Neural progenitor cell (in vitro differentiated cells): ENCODE measurements around the gene CACNA2D4. TPM values are rescaled to one million over a fixed set of nuclear protein-coding genes. Genes with fewer than 3 reads are reported as not detected.

ENCODE experiments used
- DNase-seq: peaks from one replicate; pipeline ENCODE4 v3.0.0-alpha.2; 2016; ENCODE audit warnings: low spot score
- H2AFZ ChIP-seq: fragments of 200-600 bp; sonication (generic); replicated peaks from 2 replicates; pipeline ENCODE4 v1.6.1; 2016; ENCODE audit warnings: antibody characterized with exemption
- H3F3A ChIP-seq: fragments of 200-600 bp; sonication (generic); 2 replicates; pipeline ENCODE4 v1.6.1; 2016; ENCODE audit warnings: antibody characterized with exemption, low read depth
- H3K27ac ChIP-seq: fragments of 200-600 bp; sonication (generic); 2 replicates; pipeline ENCODE4 v1.5.1; 2016; ENCODE audit warnings: mild to moderate bottlenecking
- H3K27me3 ChIP-seq: fragments of 200-600 bp; sonication (generic); 2 replicates; pipeline ENCODE4 v1.6.1; 2016; ENCODE audit warnings: mild to moderate bottlenecking, moderate library complexity
- H3K36me3 ChIP-seq: fragments of 200-600 bp; sonication (generic); 2 replicates; pipeline ENCODE4 v1.5.1; 2016
- H3K4me1 ChIP-seq: fragments of 200-600 bp; sonication (generic); 2 replicates; pipeline ENCODE4 v1.6.1; 2016; ENCODE audit warnings: mixed run types
- H3K4me2 ChIP-seq: fragments of 200-600 bp; sonication (generic); 2 replicates; pipeline ENCODE4 v1.6.1; 2016
- H3K4me3 ChIP-seq: fragments of 200-600 bp; sonication (generic); 2 replicates; pipeline ENCODE4 v1.5.1; 2016
- H3K79me2 ChIP-seq: fragments of 200-600 bp; sonication (generic); 2 replicates; pipeline ENCODE4 v1.6.1; 2016; ENCODE audit warnings: low read depth
- H3K9ac ChIP-seq: fragments of 200-600 bp; sonication (generic); 2 replicates; pipeline ENCODE4 v1.6.1; 2016
- H3K9me3 ChIP-seq: fragments of 200-600 bp; sonication (generic); 2 replicates; pipeline ENCODE4 v1.5.1; 2016; ENCODE audit warnings: low read depth
- H4K20me1 ChIP-seq: fragments of 200-600 bp; sonication (generic); 2 replicates; pipeline ENCODE4 v1.6.1; 2016; ENCODE audit warnings: low read depth
- H3K27ac Mint-ChIP-seq: 3 replicates; pipeline ENCODE4 v1.8.0; 2021; ENCODE audit warnings: mixed read lengths
- H3K27me3 Mint-ChIP-seq: 2 replicates; pipeline ENCODE4 v1.8.0; 2022; ENCODE audit warnings: low read depth, mild to moderate bottlenecking, inconsistent platforms, moderate library complexity, mixed read lengths; ENCODE audit not compliant: insufficient read depth
- H3K36me3 Mint-ChIP-seq: 3 replicates; pipeline ENCODE4 v1.8.0; 2021; ENCODE audit warnings: mixed read lengths
- H3K4me1 Mint-ChIP-seq: 3 replicates; pipeline ENCODE4 v1.8.0; 2021; ENCODE audit warnings: mixed read lengths
- H3K4me3 Mint-ChIP-seq: 3 replicates; pipeline ENCODE4 v1.8.0; 2021; ENCODE audit warnings: mild to moderate bottlenecking, moderate library complexity, mixed read lengths
- H3K9me3 Mint-ChIP-seq: 3 replicates; pipeline ENCODE4 v1.8.0; 2020; ENCODE audit warnings: mixed read lengths
- EZH2 ChIP-seq: fragments of 200-600 bp; sonication (generic); IDR thresholded peaks from 2 replicates; pipeline ENCODE4 v1.6.1; 2017; ENCODE audit warnings: antibody characterized with exemption, mild to moderate bottlenecking, moderate library complexity
- EZH2phosphoT487 ChIP-seq: fragments of 200-600 bp; sonication (generic); IDR thresholded peaks from 2 replicates; pipeline ENCODE4 v1.6.1; 2017; ENCODE audit warnings: antibody characterized with exemption
- total RNA-seq: library from RNA; depleted of rRNA; stranded (reverse); fragments of >200 nt; gene quantifications from 2 replicates; pipeline ENCODE4 v1.2.3, GENCODE V29; 2015; ENCODE audit warnings: low replicate concordance
- TF ChIP-seq, protein P1 (sequence below): fragments of 200-600 bp; sonication (generic); IDR thresholded peaks from 2 replicates; pipeline ENCODE4 v1.5.1; 2017; ENCODE audit warnings: antibody characterized with exemption, mild to moderate bottlenecking

CACNA2D4 gene
- total RNA-seq, 1 donor from 2014 or later: 3.0 TPM

DNA sequence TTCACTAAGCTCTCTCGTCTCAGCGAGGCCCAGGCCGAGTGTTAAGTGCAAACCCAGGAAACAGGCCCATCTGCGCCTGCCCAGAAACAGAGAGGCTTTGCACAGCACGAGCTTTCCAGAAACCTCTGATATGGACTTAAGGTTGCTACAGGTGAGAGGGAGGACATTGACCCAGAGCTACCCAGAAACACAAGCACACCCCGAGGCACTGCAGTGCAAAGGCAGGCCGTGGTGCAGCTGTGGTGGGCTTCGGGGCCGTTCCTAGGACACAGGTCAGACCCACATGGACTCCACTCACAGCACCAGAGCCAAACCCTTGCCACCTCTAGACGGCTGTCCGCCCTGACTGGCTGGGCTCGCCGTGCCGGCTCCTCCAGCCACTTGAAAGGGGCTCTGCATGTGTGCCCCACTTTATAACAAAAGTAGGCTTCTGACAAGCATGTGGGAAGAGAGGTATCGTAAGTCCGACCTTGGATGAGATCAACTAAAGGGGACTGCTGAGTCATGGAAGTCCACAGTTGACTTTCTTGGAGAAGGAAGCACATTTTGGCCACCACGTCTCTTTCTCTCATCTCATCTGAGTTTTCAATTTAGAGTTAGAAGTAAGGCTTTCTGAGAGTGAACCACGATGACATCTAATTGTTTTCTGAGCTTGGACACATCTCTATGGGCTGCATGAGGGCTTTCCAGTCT is 38.2 kb downstream of the CACNA2D4 start:
- Histone ChIP-seq H3F3A (no peaks in the 10 kb centered on the region), H3K36me3 (no peaks in the 10 kb centered on the region), H3K4me1 (no peaks in the 10 kb centered on the region), H3K9ac (no peak overlapping the region), H3K27ac (no peak overlapping the region), H3K4me2 (no peak overlapping the region), H4K20me1 (no peaks in the 10 kb centered on the region), H3K79me2 (no peaks in the 10 kb centered on the region), H2AFZ (no peak overlapping the region), H3K4me3 (no peak overlapping the region), H3K9me3 (no peaks in the 10 kb centered on the region), H3K27me3 (no peaks in the 10 kb centered on the region)
- Mint-ChIP-seq H3K9me3 (no peaks in the 10 kb centered on the region), H3K4me1 (no peaks in the 10 kb centered on the region), H3K36me3 (no peaks in the 10 kb centered on the region), H3K27me3 (peaks cover 3% of the 10 kb centered on the region), H3K27ac (no peak overlapping the region), H3K4me3 (no peak overlapping the region)
- no peak for TF ChIP-seq EZH2phosphoT487
- TF ChIP-seq, protein P1, sequence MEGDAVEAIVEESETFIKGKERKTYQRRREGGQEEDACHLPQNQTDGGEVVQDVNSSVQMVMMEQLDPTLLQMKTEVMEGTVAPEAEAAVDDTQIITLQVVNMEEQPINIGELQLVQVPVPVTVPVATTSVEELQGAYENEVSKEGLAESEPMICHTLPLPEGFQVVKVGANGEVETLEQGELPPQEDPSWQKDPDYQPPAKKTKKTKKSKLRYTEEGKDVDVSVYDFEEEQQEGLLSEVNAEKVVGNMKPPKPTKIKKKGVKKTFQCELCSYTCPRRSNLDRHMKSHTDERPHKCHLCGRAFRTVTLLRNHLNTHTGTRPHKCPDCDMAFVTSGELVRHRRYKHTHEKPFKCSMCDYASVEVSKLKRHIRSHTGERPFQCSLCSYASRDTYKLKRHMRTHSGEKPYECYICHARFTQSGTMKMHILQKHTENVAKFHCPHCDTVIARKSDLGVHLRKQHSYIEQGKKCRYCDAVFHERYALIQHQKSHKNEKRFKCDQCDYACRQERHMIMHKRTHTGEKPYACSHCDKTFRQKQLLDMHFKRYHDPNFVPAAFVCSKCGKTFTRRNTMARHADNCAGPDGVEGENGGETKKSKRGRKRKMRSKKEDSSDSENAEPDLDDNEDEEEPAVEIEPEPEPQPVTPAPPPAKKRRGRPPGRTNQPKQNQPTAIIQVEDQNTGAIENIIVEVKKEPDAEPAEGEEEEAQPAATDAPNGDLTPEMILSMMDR: no peak
- no peak for TF ChIP-seq EZH2
- DNase-seq: no peak

DNA sequence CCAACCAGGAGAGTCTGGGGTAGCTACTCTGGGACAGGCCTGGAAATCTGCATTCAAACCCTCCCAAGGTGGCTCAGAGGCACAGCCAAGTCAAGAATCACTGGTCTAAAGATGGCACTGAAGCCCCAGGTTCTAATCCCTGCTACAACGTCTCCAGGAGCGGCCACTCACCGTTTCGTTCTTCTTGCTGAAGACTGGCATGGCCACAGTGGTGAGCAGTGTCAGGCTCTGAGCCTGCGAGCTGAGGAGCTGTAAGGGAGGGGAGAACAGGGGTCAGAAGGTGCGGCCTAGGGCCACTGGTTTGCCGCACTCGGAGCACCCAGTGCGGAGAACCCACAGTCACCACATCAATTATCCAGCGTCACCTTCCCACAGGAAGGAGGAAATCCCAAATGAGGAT is 38.8 kb downstream of the CACNA2D4 start:
- H3K36me3 ChIP-seq: no peaks in the 10 kb centered on the region
- H3K9ac ChIP-seq: no peak overlapping the region
- H4K20me1 ChIP-seq: no peaks in the 10 kb centered on the region
- H3K27ac ChIP-seq: no peak overlapping the region
- TF ChIP-seq EZH2 (no peak), EZH2phosphoT487 (no peak)
- TF ChIP-seq, protein P1: no peak
- H2AFZ ChIP-seq: no peak overlapping the region
- Mint-ChIP-seq H3K27me3 (peaks cover 3% of the 10 kb centered on the region), H3K4me1 (no peaks in the 10 kb centered on the region), H3K27ac (no peak overlapping the region), H3K36me3 (no peaks in the 10 kb centered on the region), H3K9me3 (no peaks in the 10 kb centered on the region), H3K4me3 (no peak overlapping the region)
- DNase-seq: no peak
- no peaks in the 10 kb centered on the region for H3K4me1 ChIP-seq
- H3K27me3 ChIP-seq: no peaks in the 10 kb centered on the region
- no peaks in the 10 kb centered on the region for H3K9me3 ChIP-seq
- H3K4me3 ChIP-seq: no peak overlapping the region
- no peaks in the 10 kb centered on the region for H3K79me2 ChIP-seq
- H3F3A ChIP-seq: no peaks in the 10 kb centered on the region
- no peak overlapping the region for H3K4me2 ChIP-seq

DNA sequence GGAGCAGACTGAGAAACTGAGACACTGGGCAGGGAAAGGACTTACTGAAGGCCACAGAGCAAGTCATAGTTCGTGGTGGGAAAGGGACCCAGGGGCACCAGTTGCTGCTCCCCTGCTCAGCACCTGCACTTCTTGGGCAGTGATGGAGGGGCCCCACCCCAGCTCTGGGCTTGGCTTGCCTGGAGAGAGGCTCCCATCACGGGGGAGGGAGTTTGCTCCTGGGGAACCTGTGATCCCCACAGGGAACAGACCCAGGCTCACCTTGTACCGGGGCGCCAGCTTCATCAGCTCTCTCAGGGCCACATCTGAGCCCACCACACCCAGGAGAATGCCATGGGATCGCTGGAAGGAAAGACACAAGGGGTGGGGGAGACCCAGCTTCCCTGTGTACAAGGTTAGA is 39.8 kb downstream of the CACNA2D4 start:
- H3K4me3 Mint-ChIP-seq: no peak overlapping the region
- Histone ChIP-seq H4K20me1 (no peaks in the 10 kb centered on the region), H3K4me3 (no peak overlapping the region), H3K36me3 (no peaks in the 10 kb centered on the region), H3K27ac (no peak overlapping the region), H3K27me3 (no peaks in the 10 kb centered on the region), H3K79me2 (no peaks in the 10 kb centered on the region), H3F3A (no peaks in the 10 kb centered on the region), H3K9ac (no peak overlapping the region), H3K9me3 (no peaks in the 10 kb centered on the region), H2AFZ (no peak overlapping the region), H3K4me1 (no peaks in the 10 kb centered on the region), H3K4me2 (no peak overlapping the region)
- no peaks in the 10 kb centered on the region for H3K4me1 Mint-ChIP-seq
- H3K27me3 Mint-ChIP-seq: peaks cover 3% of the 10 kb centered on the region
- no peaks in the 10 kb centered on the region for H3K9me3 Mint-ChIP-seq
- no peak for DNase-seq
- no peak overlapping the region for H3K27ac Mint-ChIP-seq
- H3K36me3 Mint-ChIP-seq: no peaks in the 10 kb centered on the region
- TF ChIP-seq EZH2phosphoT487 (no peak), EZH2 (no peak)
- TF ChIP-seq, protein P1: no peak
